MM.1S (cell line): ENCODE data around the gene ASPRV1.

Source experiments
- CTCF ChIP-seq: fragments of 300-600 bp; sonication (generic); IDR thresholded peaks from 2 replicates; pipeline ENCODE4 v1.5.1; 2016; ENCODE audit warnings: antibody characterized with exemption, low read length, mixed read lengths
- EZH2 ChIP-seq: fragments of 300-600 bp; sonication (generic); optimal IDR thresholded peaks from 2 replicates; pipeline ENCODE3; 2017; ENCODE audit warnings: low read depth, mild to moderate bottlenecking, antibody characterized with exemption, low read length, mixed read lengths
- EZH2phosphoT487 ChIP-seq: fragments of 300-600 bp; sonication (generic); IDR thresholded peaks from 2 replicates; pipeline ENCODE4 v1.6.1; 2018; ENCODE audit warnings: antibody characterized with exemption, low read length

- TF ChIP-seq CTCF (no peak), EZH2phosphoT487 (no peak), EZH2 (no peak)
Measured at GRCh38 chr2:69965756-69966445, 4.5 kb upstream of the ASPRV1 start.
